Hair follicular keratinocyte (primary cell): Measurements from ENCODE around the gene KRT32. TPM values are rescaled to one million over a fixed set of nuclear protein-coding genes. Genes with fewer than 3 reads are reported as not detected.

Source experiments
- total RNA-seq: library from RNA; depleted of rRNA; stranded (reverse); fragments of >200 nt; gene quantifications from 2 replicates; pipeline ENCODE4 v1.2.3, GENCODE V29; 2015

Gene KRT32
- total RNA-seq: 0.30 TPM in 1 of 2 replicates, not detected in the other

DNA sequence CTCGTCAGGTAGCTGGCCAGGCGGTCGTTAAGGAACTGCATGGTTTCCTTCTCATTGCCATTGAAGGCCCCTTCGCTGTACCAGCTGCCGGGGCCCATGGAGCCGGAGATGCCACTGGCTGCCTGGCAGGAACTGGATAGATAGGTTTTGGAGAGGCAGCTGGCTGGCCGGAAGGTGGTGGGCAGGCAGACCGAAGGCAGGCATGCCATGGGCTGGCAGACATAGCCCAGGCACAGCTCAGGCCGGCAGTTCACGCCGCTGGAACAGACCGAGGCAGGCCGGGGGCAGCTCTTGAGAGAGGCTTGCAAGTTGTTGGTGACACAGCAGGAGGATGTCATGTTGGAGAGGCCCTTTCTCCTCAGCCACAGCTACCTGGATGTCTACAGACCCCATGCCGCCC, at the start of gene KRT32:
KRT32 (minus strand) TSS at position 399 of the 400 bp plus-strand sequence; CDS start at position 338, 61 bp downstream.

DNA sequence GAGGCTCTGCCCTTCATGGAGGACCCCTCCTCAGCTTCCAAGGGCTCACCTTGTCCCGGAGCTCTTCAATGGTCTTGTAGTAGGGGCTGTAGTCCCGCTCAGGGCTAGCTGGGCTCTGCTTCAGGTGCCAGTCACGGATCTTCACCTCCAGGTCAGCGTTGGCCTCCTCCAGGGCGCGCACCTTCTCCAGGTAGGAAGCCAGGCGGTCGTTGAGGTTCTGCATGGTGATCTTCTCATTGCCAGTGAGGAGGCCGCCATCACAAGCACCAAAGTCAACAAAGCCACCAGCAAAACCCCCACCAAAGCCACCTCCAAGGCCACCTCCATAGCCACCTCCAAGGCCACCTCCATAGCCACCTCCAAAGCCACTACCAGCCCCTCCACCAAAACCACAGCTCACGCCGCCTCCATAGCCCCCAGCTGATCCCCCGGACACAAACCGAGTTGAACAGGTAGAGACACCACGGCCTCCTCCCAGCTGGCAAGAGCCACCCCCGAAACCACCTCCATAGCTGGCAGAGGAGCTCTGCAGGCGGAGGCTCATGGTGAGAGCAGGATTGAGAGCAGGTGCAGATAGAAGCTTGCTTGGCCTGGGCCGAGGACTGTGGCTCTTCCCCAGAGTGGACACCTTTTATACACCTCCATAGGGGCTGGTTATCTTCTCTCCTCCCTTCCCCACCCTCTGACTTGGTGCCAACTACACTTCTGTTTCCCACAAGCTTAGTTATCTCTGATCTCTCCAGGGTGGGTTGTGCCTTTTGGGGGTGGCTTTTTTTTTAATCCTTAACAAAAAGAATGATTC, 38.0 kb upstream of the KRT32 start, which contains the start of gene KRT13:
KRT13 (minus strand) TSS at position 606 of the 802 bp plus-strand sequence; CDS start at position 544, 62 bp downstream.

DNA sequence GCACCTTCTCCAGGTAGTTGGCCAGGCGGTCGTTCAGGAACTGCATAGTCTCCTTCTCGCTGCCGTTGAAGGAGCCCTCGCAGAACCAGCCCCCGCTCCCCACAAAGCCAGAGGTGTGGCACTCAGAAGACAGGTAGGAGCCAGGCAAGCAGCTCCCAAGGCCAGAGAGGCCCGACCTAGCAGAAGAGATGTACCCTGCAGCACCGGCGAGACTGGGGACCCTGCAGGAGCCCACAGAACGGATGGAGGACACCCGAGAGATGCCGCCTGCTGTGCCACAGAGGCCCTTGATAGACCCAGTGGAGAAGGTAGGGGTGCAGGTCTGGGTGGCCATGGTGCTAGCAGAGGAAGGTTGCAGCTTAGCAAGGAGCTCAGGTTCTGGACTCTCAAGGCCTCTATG, 22.3 kb upstream of the KRT32 start, which contains the start of gene KRT36:
KRT36 (minus strand) TSS at position 380 of the 400 bp plus-strand sequence; CDS start at position 334, 46 bp downstream.

DNA sequence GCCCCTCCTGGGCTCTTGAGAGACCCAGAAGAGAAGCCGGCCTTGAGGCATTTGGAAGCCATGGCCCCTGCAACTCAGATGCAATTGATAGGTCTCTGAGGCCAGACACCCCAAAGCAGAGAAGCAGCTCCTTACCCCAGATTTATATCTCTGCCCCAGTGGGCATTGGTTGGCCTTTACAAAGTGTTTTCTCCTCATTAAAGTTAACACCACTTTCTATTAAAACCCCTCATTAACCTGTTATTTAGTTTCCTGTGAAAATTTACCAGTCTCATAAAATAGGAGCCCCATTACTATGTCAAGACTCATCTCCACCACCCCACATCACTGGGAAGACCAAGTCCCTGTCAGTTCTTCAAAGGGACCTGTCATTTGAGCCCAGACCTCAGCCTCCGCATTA, 13.8 kb upstream of the KRT32 start, which contains the start of gene KRT35:
KRT35 (minus strand) TSS at position 116 of the 400 bp plus-strand sequence; CDS start at position 62, 54 bp downstream.

DNA sequence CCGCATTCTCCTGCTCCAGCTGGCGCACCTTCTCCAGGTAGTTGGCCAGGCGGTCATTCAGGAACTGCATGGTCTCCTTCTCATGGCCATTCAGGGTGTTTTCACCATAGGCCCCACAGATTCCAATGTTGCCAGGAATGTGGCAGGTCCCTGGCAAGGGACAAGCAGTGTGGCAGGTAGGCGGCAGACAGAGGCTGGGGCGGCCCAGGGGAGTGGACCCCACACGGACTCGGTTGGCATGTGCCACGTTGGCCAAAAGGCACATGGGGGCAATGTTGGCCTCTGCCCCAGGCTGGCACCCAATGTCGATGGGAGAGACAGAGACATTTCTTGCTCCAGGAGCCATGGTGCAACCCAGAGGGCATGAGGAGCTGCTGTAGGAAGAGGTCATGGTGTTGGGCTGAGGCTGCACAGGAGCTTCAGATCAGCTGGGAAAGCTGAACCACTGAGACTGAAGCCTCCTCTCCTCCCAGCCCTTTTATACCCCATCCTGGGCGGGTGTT, 26.6 kb downstream of the KRT32 start, which contains the start of gene KRT38:
KRT38 (minus strand) TSS at position 453 of the 503 bp plus-strand sequence; CDS start at position 391, 62 bp downstream.

DNA sequence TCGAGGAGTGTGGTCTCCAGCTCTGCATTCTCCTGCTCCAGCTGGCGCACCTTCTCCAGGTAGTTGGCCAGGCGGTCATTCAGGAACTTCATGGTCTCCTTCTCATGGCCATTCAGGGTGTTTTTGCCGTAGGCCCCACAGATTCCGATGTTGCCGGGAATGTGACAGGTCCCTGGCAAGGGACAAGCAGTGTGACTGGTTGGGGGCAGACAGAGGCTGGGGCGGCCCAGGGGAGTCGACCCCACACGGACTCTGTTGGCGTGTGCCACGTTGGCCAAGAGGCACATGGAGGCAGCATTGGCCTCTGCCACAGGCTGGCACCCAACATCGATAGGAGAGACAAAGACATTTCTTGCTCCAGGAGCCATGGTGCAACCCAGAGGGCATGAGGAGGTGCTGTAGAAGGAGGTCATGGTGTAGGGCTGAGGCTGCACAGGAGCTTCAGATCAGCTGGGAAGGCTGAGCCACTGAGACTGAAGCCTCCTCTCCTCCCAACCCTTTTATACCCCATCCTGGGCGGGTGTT, 43.0 kb downstream of the KRT32 start, which contains the start of gene KRT37:
KRT37 (minus strand) TSS at position 475 of the 525 bp plus-strand sequence; CDS start at position 413, 62 bp downstream.

Other genes with a start within 250 kb of the KRT32 start
- gene KRTAP9-2, start 240.7 kb downstream of the KRT32 start, total RNA-seq: not detected in 2 replicates
- gene KRTAP9-3, start 234.9 kb downstream of the KRT32 start, total RNA-seq: not detected in 2 replicates
- not detected in 2 replicates for gene KRTAP9-8, start 229.4 kb downstream of the KRT32 start, total RNA-seq
- not detected in 2 replicates for gene KRTAP9-4, start 217.7 kb downstream of the KRT32 start, total RNA-seq
- gene KRTAP9-9, start 212.0 kb downstream of the KRT32 start, total RNA-seq: not detected in 2 replicates
- gene KRTAP9-6, start 202.0 kb downstream of the KRT32 start, total RNA-seq: not detected in 2 replicates
- not detected in 2 replicates for gene KRTAP9-7, start 191.7 kb downstream of the KRT32 start, total RNA-seq
- not detected in 2 replicates for gene KRTAP29-1, start 164.5 kb downstream of the KRT32 start, total RNA-seq
- gene KRTAP16-1, start 158.1 kb downstream of the KRT32 start, total RNA-seq: not detected in 2 replicates
- gene KRTAP17-1, start 151.7 kb downstream of the KRT32 start, total RNA-seq: not detected in 2 replicates
- gene KRT33A, start 116.6 kb downstream of the KRT32 start, total RNA-seq: not detected in 2 replicates
- 0.47 TPM in 1 of 2 replicates, not detected in the other for gene KRT33B, start 97.6 kb downstream of the KRT32 start, total RNA-seq
- gene KRT34, start 85.1 kb downstream of the KRT32 start, total RNA-seq: 3.3 and 6.6 TPM in 2 replicates
- gene KRT31, start 69.8 kb downstream of the KRT32 start, total RNA-seq: 0.23 TPM in 1 of 2 replicates, not detected in the other
- not detected in 2 replicates for gene KRT37, start 42.8 kb downstream of the KRT32 start, total RNA-seq
- gene KRT38, start 26.4 kb downstream of the KRT32 start, total RNA-seq: not detected in 2 replicates
- not detected in 2 replicates for gene KRT35, start 13.8 kb upstream of the KRT32 start, total RNA-seq
- not detected in 2 replicates for gene KRT36, start 22.5 kb upstream of the KRT32 start, total RNA-seq
- gene KRT13, start 38.2 kb upstream of the KRT32 start, total RNA-seq: not detected in 2 replicates
- gene KRT15, start 51.5 kb upstream of the KRT32 start, total RNA-seq: 23.0 and 62.9 TPM in 2 replicates
- gene KRT19, start 60.9 kb upstream of the KRT32 start, total RNA-seq: 9.8 and 30.4 TPM in 2 replicates
- gene KRT9, start 104.7 kb upstream of the KRT32 start, total RNA-seq: 0.23 and 0.61 TPM in 2 replicates
- gene KRT14, start 119.5 kb upstream of the KRT32 start, total RNA-seq: 10,563 and 10,587 TPM in 2 replicates
- 260 and 387 TPM in 2 replicates for gene KRT16, start 145.4 kb upstream of the KRT32 start, total RNA-seq
- 10,873 and 11,761 TPM in 2 replicates for gene KRT17, start 157.2 kb upstream of the KRT32 start, total RNA-seq
- gene EIF1, start 221.5 kb upstream of the KRT32 start, total RNA-seq: 117 and 140 TPM in 2 replicates
- gene GAST, start 244.9 kb upstream of the KRT32 start, total RNA-seq: not detected in 2 replicates